Endothelial cell (in vitro differentiated cells): Measurements from ENCODE around the gene MPST. TPM values are rescaled to one million over a fixed set of nuclear protein-coding genes. Genes with fewer than 3 reads are reported as not detected.
A peak's percentile ranks its signal among the peaks of the same experiment; 100 is the strongest.

ENCODE experiments used
- DNase-seq: peaks from one replicate; pipeline ENCODE4 v3.0.0; 2021; ENCODE audit warnings: low spot score
- H3K27ac Mint-ChIP-seq: one replicate; pipeline ENCODE4 v1.8.0; 2021; ENCODE audit warnings: mixed read lengths, inconsistent platforms; ENCODE audit not compliant: unreplicated experiment
- H3K27me3 Mint-ChIP-seq: one replicate; pipeline ENCODE4 v1.8.0; 2021; ENCODE audit warnings: mild to moderate bottlenecking, moderate library complexity, mixed read lengths, inconsistent platforms; ENCODE audit not compliant: unreplicated experiment
- H3K36me3 Mint-ChIP-seq: one replicate; pipeline ENCODE4 v1.8.0; 2021; ENCODE audit warnings: mild to moderate bottlenecking, low read depth, mixed read lengths, inconsistent platforms; ENCODE audit not compliant: unreplicated experiment
- H3K4me1 Mint-ChIP-seq: one replicate; pipeline ENCODE4 v1.8.0; 2021; ENCODE audit warnings: mild to moderate bottlenecking, mixed read lengths, inconsistent platforms; ENCODE audit not compliant: unreplicated experiment
- H3K4me3 Mint-ChIP-seq: one replicate; pipeline ENCODE4 v1.8.0; 2021; ENCODE audit warnings: mild to moderate bottlenecking, mixed read lengths, inconsistent platforms; ENCODE audit not compliant: unreplicated experiment
- H3K9me3 Mint-ChIP-seq: one replicate; pipeline ENCODE4 v1.8.0; 2021; ENCODE audit warnings: mixed read lengths, inconsistent platforms; ENCODE audit not compliant: unreplicated experiment
- long read RNA-seq: library from polyadenylated mRNA; unstranded; transcript quantifications from one replicate; pipeline ENCODE4 v2.0.0, GENCODE V29; 2020; ENCODE audit not compliant: unreplicated experiment
- total RNA-seq: library from RNA; stranded (reverse); fragmentation: NEBNext Ultra II Directional; extraction: Animal tissue kit (Norgen Biotek cat#: 25700); gene quantifications from one replicate; pipeline ENCODE4 v1.2.1, GENCODE V29; 2021; ENCODE audit not compliant: unreplicated experiment
- TF ChIP-seq, protein P1 (sequence below): fragments of 200-600 bp; sonication (generic); IDR thresholded peaks from one replicate; pipeline ENCODE4 v1.5.0; 2021; ENCODE audit warnings: antibody characterized with exemption; ENCODE audit not compliant: unreplicated experiment

The MPST gene
- total RNA-seq = 78.7 TPM
- long read RNA-seq, transcript MPST-206 (3 exons, 1,331 nt) = major isoform, 70 of 138 reads
- long read RNA-seq, transcript MPST-203 (3 exons, 1,345 nt) = minor isoform, 38 of 138 reads
- long read RNA-seq, partial matches to known transcripts = 14 of 138 reads
- long read RNA-seq, other reads (novel, unspliced or antisense) = 11 of 138 reads

DNA sequence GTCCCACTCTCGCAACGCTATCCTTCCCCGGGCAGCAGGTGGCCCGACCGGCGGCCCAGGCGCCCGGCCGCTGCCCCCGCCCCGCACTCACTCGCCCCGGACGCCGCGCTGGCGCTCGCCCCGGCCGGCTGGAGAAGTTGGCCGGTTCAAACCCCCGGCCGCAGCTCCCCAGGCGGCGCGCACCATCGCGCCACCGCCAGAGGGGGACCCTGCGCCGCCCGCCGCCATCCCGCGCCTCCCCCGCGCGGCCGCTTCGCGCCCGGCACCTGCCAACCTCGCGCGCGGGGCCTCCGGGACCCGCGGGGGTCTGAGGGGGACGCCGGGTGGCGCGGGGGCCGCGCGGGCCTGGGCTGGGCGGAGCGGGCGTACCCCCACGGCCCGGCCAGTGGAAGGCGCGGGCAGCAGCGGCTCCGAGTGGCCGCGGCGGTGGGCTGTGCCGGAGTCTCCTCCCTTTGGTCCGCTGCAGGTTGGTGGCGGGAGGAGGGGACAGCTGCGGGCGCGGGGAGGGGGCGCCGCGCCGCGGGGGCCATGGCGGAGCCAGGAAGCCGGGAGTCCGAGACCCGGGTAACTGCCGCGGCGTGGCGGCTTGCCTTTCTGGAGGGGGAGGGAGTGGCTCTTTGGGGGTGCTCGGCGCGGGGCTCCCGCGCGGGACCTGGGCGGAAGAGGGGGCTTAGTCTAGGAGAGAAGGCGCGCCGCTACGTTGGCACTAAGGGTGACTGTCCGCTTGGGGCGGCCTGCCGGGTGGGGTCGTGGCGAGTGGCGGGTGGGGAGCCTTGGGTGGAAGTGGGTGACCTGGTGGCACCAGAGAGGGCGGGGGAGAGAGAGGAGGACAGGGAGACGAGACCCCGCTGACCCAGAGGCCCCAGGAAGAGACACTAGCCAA lies at the start of gene MPST, which contains the start of gene TST:
Gene MPST (plus strand): TSS at position 434 of the 883 bp plus-strand sequence. CDS start 95 bp downstream, at position 529.
Gene TST (minus strand): TSS at position 139 of the 883 bp plus-strand sequence. CDS start 715 bp downstream, outside the sequence.
- peak; percentile 76 for DNase-seq
- Mint-ChIP-seq H3K4me1 (peaks cover 20% of the 10 kb centered on the region), H3K36me3 (peaks cover 4% of the 10 kb centered on the region), H3K9me3 (no peaks in the 10 kb centered on the region), H3K27ac (peak within 1 kb of the TSS; percentile 92), H3K27me3 (peaks cover 2% of the 10 kb centered on the region), H3K4me3 (peak within 1 kb of the TSS; percentile 97)
- TF ChIP-seq, protein P1, sequence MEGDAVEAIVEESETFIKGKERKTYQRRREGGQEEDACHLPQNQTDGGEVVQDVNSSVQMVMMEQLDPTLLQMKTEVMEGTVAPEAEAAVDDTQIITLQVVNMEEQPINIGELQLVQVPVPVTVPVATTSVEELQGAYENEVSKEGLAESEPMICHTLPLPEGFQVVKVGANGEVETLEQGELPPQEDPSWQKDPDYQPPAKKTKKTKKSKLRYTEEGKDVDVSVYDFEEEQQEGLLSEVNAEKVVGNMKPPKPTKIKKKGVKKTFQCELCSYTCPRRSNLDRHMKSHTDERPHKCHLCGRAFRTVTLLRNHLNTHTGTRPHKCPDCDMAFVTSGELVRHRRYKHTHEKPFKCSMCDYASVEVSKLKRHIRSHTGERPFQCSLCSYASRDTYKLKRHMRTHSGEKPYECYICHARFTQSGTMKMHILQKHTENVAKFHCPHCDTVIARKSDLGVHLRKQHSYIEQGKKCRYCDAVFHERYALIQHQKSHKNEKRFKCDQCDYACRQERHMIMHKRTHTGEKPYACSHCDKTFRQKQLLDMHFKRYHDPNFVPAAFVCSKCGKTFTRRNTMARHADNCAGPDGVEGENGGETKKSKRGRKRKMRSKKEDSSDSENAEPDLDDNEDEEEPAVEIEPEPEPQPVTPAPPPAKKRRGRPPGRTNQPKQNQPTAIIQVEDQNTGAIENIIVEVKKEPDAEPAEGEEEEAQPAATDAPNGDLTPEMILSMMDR = no peak

DNA sequence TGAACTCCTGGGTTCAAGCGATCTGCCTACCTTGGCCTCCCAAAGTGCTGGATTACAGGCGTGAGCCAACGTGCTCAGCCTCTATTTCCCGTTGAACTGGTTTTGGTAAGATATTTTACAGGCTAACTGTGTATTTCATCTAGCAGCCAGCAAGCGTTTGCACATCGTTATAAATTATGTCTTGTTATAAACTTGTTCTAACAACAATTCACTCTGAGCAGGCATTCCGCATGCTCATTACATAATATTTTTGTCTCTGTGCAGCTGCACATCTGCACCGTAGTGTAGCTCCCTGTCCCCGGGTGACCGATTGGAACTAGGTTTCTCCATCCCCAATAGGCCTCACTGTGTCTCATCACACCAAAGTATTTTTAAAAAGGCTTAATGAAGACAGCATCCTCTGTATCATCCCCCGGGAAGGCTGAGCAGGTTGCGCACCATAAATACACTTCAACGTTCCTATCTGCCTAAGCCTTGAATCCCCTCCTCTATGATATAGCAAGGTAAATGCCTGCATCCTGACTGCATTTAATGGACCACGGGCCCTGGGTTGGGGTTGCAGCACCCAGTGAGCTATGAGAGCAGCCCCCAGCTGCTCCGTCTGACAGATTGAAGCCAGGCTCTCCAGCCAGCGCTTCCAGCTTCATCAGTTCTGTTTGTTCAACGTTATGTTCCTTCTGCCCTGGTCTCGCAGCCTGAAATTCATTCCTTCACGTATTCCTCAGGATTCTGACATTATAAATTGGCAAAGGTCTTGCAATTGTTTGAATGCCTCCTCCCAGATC lies 48.0 kb upstream of the MPST start:
- Mint-ChIP-seq H3K9me3 (no peaks in the 10 kb centered on the region), H3K36me3 (no peaks in the 10 kb centered on the region), H3K4me1 (no peaks in the 10 kb centered on the region), H3K4me3 (no peak overlapping the region), H3K27me3 (no peaks in the 10 kb centered on the region), H3K27ac (no peak overlapping the region)
- TF ChIP-seq, protein P1 = no peak
- no peak for DNase-seq

DNA sequence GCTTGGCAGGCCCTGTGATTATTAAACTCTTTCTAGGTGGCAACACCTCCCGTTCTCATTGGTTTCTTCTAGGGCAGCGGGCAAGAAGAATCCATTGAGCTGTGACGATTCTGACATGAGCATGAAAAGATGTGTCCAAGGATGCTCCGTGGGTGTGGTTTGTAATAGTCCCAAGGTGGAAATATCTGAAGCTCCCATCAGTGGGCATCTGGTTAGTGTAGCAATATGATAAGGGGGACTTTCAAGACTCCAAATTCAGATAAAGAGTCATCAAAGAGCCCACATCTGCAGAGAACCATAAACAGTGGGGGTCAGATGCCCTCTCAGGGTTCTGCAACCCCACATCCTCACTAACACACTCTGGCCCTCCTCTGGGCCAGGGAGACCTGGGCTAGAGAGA lies 42.9 kb upstream of the MPST start:
- Mint-ChIP-seq H3K9me3 (no peaks in the 10 kb centered on the region), H3K4me1 (no peaks in the 10 kb centered on the region), H3K36me3 (no peaks in the 10 kb centered on the region), H3K27me3 (no peaks in the 10 kb centered on the region), H3K27ac (no peak overlapping the region), H3K4me3 (no peak overlapping the region)
- TF ChIP-seq, protein P1 = no peak
- DNase-seq = no peak

DNA sequence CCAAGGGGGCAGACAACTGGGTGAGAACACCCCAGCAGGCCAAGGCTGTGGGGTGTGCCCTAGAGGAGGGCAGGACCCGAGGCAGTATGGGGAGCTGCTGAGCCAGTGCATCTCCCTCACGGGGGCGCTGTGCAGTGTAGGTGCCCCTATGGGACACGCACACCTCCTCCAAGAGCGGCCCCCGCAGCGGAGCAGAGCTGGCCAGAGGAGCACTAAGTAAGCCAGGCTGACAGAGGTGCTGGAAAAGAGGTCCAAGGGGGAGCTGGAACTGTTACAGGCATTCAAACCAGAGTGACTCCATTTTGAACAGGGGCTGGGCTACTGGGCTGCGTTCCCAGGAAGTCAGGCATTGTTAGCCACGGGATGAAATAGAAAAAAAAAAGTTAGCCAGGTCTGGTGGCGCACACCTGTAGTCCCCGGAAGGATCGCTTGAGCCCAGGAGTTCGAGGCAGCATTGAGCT lies 42.1 kb upstream of the MPST start:
- Mint-ChIP-seq H3K27ac (no peak overlapping the region), H3K4me3 (no peak overlapping the region), H3K9me3 (no peaks in the 10 kb centered on the region), H3K36me3 (no peaks in the 10 kb centered on the region), H3K27me3 (peaks cover 2% of the 10 kb centered on the region), H3K4me1 (no peaks in the 10 kb centered on the region)
- peak; percentile 59 for DNase-seq
- TF ChIP-seq, protein P1 = no peak
